Mucosa of gallbladder (tissue), 1 donor: Measurements from ENCODE around the gene ZNF846. TPM values are rescaled to one million over a fixed set of nuclear protein-coding genes. Genes with fewer than 3 reads are reported as not detected.
"Not testable (repeated sequence)": the region's sequence is repeated elsewhere in the genome, so short reads cannot be mapped to it uniquely, and the experiment has no call there.

Source experiments
- DNase-seq: peaks from one replicate; pipeline ENCODE4 v3.0.0-alpha.2; 2020; ENCODE audit warnings: low spot score
- total RNA-seq: library from RNA; stranded (reverse); gene quantifications from one replicate; pipeline ENCODE4 v1.2.1, GENCODE V29; 2021
- donor health status: DM: no; HTN: no; CAD: no.

The ZNF846 gene
- total RNA-seq, 1 donor from 2014 or later = 25.0 TPM

DNA sequence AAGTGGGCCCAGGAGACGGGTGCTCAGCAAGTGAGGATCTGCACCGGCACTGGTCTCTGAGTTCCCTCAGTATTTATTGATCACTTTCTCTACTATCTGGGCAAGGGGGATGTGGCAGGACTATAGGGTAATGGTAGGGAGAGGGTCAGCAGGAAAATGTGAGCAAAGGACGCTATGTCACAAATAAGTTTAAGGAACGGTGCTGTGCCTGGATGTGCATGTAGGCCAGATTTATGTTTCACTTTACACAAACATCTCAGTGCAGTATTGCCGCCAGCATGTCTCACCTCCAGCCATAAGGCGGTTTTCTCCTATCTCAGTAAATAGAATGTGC lies 15.6 kb upstream of the ZNF846 start:
- DNase-seq = not testable (repeated sequence)

- DNase-seq = no peak
Observed at GRCh38 chr19:9782338-9782737, 13.8 kb upstream of the ZNF846 start.

DNA sequence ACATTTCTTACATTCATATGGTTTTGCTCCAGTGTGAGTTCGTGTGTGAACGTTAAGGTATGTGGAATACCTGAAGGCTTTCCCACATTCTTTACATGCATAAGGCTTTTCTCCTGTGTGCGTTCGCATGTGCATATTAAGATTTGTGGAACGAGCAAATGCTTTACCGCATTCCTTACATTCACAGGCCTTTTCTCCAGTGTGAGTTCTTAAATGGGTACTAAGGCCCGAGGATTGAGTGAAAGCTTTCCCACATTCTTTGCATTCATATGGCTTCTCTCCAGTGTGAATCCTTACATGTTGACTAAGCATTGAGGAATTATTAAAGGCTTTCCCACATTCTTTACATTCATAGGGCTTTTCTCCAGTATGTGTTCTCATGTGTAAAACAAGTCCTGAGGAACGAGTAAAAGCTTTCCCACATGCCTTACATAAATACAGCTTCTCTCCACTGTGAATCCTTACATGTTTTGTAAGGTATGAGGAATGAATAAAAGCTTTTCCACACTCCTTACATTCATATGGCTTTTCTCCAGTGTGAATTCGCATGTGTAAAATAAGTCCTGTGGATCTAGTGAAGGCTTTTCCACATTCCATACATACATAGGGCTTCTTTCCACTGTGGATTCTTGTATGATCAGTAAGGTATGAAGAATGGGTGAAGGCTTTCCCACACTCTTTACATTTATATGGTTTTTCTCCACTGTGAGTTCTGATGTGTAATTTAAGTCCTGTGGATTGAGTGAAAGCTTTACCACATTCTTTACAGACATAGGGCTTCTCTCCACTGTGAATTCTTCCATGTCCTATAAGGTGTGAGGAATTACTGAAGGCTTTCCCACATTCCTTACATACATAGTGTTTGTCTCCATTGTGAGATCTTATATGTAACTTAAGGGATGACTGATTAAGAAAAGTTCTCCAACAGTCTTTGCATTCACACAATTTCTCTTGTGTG lies 10.7 kb downstream of the ZNF846 start:
- DNase-seq = no peak

- no peak for DNase-seq
Observed at GRCh38 chr19:9752701-9753443, 15.7 kb downstream of the ZNF846 start.

- no peak for DNase-seq
Observed at GRCh38 chr19:9751446-9751845, 17.1 kb downstream of the ZNF846 start.

- no peak for DNase-seq
Observed at GRCh38 chr19:9741476-9742171, 26.9 kb downstream of the ZNF846 start.

DNA sequence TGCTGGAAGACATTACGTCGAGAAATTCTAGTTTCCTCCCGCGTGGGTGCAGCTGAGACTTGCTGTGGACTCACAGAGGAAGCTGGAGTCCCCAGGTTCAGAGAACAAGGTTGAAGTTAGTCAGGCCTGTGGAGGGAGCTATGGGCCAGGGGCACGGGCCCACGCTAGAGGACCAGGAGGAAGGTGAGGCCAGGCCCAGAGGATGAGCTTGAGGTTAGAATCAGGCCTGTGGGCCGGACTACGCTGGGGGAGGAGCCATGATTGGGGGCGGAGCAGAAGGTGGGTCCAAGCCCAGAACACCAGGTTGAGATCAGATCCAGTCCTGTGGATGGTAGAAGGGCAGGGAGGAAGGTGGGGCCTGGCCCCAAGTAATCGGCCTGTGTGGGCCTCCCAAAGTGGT lies 32.6 kb downstream of the ZNF846 start:
- no peak for DNase-seq

DNA sequence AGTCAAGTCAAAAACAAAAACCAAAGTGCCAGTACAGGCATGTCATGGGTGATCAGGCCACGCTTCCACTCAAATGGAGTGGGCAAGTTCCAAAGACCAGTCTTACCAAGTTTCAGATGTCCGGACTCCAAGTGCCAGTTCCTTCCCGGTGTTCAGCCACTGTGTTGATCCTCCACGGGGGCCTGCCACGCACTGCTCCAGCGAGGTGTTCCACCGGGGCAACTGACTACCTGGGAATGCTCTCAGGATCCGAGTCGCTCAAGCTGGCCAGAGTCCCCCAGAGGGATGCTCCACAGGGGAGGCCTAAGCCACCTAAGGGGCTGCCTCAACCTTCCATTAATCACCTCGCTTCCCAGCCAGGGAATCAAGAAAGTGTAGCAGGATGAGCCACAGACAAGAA lies 38.5 kb downstream of the ZNF846 start:
- DNase-seq = not testable (repeated sequence)

- DNase-seq = no peak
Observed at GRCh38 chr19:9729162-9729561, 39.4 kb downstream of the ZNF846 start.

GRCh38 chr19:9727644-9728043 lies 40.9 kb downstream of the ZNF846 start:
- DNase-seq = no peak

- not testable (repeated sequence) for DNase-seq
Observed at GRCh38 chr19:9725508-9726201, 42.9 kb downstream of the ZNF846 start.

- DNase-seq = no peak
Observed at GRCh38 chr19:9724157-9724556, 44.4 kb downstream of the ZNF846 start.

GRCh38 chr19:9721861-9722260 lies 46.7 kb downstream of the ZNF846 start:
- DNase-seq = no peak

GRCh38 chr19:9720541-9720940 lies 48.0 kb downstream of the ZNF846 start:
- DNase-seq = no peak

GRCh38 chr19:9711815-9712214 lies 56.7 kb downstream of the ZNF846 start:
- no peak for DNase-seq

DNA sequence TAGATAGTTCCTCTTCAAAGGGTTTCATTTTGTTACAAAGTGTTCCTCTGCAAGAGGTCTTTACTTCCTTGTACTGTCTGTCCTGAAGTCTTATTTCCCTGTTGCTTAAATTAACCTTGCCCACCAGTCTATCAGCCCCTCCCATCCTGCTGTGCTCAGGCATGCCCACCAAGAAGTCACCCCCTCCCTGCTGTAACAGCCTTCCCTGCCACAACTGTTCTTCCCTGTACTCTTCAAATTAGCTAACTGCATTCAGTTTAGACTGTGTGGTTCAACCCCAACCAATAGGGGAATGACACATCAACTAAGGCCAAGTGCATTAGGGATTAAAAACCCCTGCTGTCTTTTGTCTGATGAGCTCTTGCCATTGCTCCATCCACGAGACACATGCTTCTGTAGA lies 59.2 kb downstream of the ZNF846 start:
- DNase-seq = no peak

GRCh38 chr19:9705836-9706235 lies 62.7 kb downstream of the ZNF846 start:
- DNase-seq = no peak

- DNase-seq = no peak
Observed at GRCh38 chr19:9702186-9702585, 66.4 kb downstream of the ZNF846 start.
